Left lobe of liver (tissue), 2 donors: ENCODE measurements around the gene ZHX3. TPM values are rescaled to one million over a fixed set of nuclear protein-coding genes. Genes with fewer than 3 reads are reported as not detected.
A peak's percentile ranks its signal among the peaks of the same experiment; 100 is the strongest.
"Not testable (repeated sequence)": the region's sequence is repeated elsewhere in the genome, so short reads cannot be mapped to it uniquely, and the experiment has no call there.

Experiments used
- ATAC-seq: fragments of 200-7000 bp; cut with Tn5 transposase; one replicate; pipeline ENCODE4 v1.9.1; 2020; ENCODE audit warnings: mild to moderate bottlenecking, moderate library complexity
- DNase-seq: peaks from one replicate; pipeline ENCODE4 v3.0.0-alpha.2; 2020; ENCODE audit warnings: low spot score
- total RNA-seq: library from RNA; stranded (reverse); gene quantifications from one replicate; pipeline ENCODE4 v1.2.1, GENCODE V29; 2021
- donor health status: DM: no; HTN: no; CAD: no; lungs with moderate emphysema.
- donor health status: DM: no; HTN: yes; CAD: no.

The ZHX3 gene
- total RNA-seq, 1 donor from 2014 or later: 51.4 TPM

- ATAC-seq (no peak), DNase-seq (no peak)
Measured at GRCh38 chr20:41141153-41141815, 176.2 kb downstream of the ZHX3 start.

- ATAC-seq (no peak), DNase-seq (no peak)
Measured at GRCh38 chr20:41140226-41141133, 177.1 kb downstream of the ZHX3 start.

- ATAC-seq (no peak), DNase-seq (no peak)
Measured at GRCh38 chr20:41139227-41140093, 178.1 kb downstream of the ZHX3 start.

GRCh38 chr20:41138475-41139226 lies 178.9 kb downstream of the ZHX3 start:
- DNase-seq: no peak
- no peak for ATAC-seq

GRCh38 chr20:41137614-41138474 lies 179.7 kb downstream of the ZHX3 start:
- ATAC-seq: no peak
- DNase-seq: peak; percentile 74

GRCh38 chr20:41136680-41137613 lies 180.6 kb downstream of the ZHX3 start, which contains the start of gene PLCG1:
Gene PLCG1 (plus strand): TSS chr20:41137543. CDS start chr20:41137642, 99 bp downstream.
- ATAC-seq: peak; percentile 90
- peak; percentile 92 for DNase-seq

- DNase-seq: no peak
- no peak for ATAC-seq
Measured at GRCh38 chr20:41135888-41136679, 181.4 kb downstream of the ZHX3 start.

- ATAC-seq (peak; percentile 40), DNase-seq (no peak)
Measured at GRCh38 chr20:41135187-41135887, 182.2 kb downstream of the ZHX3 start.

GRCh38 chr20:41134362-41135186 lies 183.0 kb downstream of the ZHX3 start:
- DNase-seq (no peak), ATAC-seq (no peak)

GRCh38 chr20:41133709-41134361 lies 183.7 kb downstream of the ZHX3 start:
- ATAC-seq (no peak), DNase-seq (peak; percentile 39)

- ATAC-seq, DNase-seq: not testable (repeated sequence)
Measured at GRCh38 chr20:41132388-41132775, 185.1 kb downstream of the ZHX3 start.

GRCh38 chr20:41131594-41132387 lies 185.7 kb downstream of the ZHX3 start:
- DNase-seq: peak; percentile 18

More at GRCh38 chr20:41131594-41132387, 185.7 kb downstream of the ZHX3 start:
- no peak for ATAC-seq
